IMR-90 (cell line): ENCODE measurements around the gene ITGA6. TPM values are rescaled to one million over a fixed set of nuclear protein-coding genes. Genes with fewer than 3 reads are reported as not detected.

Experiments
- ATAC-seq: fragments of 200-7000 bp; cut with Tn5 transposase; 2 replicates; pipeline ENCODE4 v1.9.1; 2020; ENCODE audit warnings: low read depth, mild to moderate bottlenecking, moderate library complexity
- BruUV-seq: library from RNA; stranded (reverse); fragments of 400-500 nt; replicated peaks from 2 replicates; lab custom pipeline; 2021; lab: Mats Ljungman, UMichigan
- CTCF ChIA-PET: fragments of 300-600 bp; formaldehyde crosslinking; extraction: SDS; loops from one replicate; lab custom pipeline; 2021; ENCODE audit warnings: antibody characterized with exemption; lab: Yijun Ruan, JAX
- POLR2A ChIA-PET: fragments of 300-600 bp; sonication (Branson Sonifier 250); formaldehyde crosslinking; loops from one replicate; lab custom pipeline; 2022; ENCODE audit warnings: antibody characterized with exemption; ENCODE audit not compliant: unreplicated experiment; lab: Charles Lee
- DNase-seq: peaks from one replicate; pipeline ENCODE4 v3.0.0; 2013
- H2AFZ ChIP-seq: replicated peaks from 2 replicates; pipeline ENCODE3; 2013; ENCODE audit warnings: low read length, mild to moderate bottlenecking; ENCODE audit not compliant: poor library complexity
- H2AK5ac ChIP-seq: 2 replicates; pipeline ENCODE4 v1.6.1; 2013; ENCODE audit warnings: low read depth, low read length, inconsistent platforms
- H2AK9ac ChIP-seq: replicated peaks from 2 replicates; pipeline ENCODE3; 2013; ENCODE audit warnings: mild to moderate bottlenecking, low read depth, low read length, moderate library complexity; ENCODE audit not compliant: poor library complexity
- H2BK120ac ChIP-seq: 2 replicates; pipeline ENCODE4 v1.6.1; 2013; ENCODE audit warnings: low read depth, low read length, inconsistent platforms
- H2BK15ac ChIP-seq: 3 replicates; pipeline ENCODE4 v1.6.1; 2013; ENCODE audit warnings: low read depth, low read length, inconsistent platforms
- H2BK20ac ChIP-seq: 2 replicates; pipeline ENCODE4 v1.6.1; 2013; ENCODE audit warnings: low read depth, mild to moderate bottlenecking, inconsistent platforms, low read length, moderate library complexity
- H2BK5ac ChIP-seq: 2 replicates; pipeline ENCODE4 v1.6.1; 2013; ENCODE audit warnings: mild to moderate bottlenecking, low read depth, low read length, inconsistent platforms; ENCODE audit not compliant: poor library complexity, severe bottlenecking
- H3K14ac ChIP-seq: replicated peaks from 2 replicates; pipeline ENCODE4 v1.6.1; 2013; ENCODE audit warnings: low read depth, low read length, inconsistent platforms
- H3K18ac ChIP-seq: 2 replicates; pipeline ENCODE4 v1.6.1; 2013; ENCODE audit warnings: low read depth, low read length, control low read depth
- H3K23ac ChIP-seq: 2 replicates; pipeline ENCODE4 v1.6.1; 2013; ENCODE audit warnings: low read depth, low read length, inconsistent platforms
- H3K27ac ChIP-seq: 2 replicates; pipeline ENCODE4 v1.5.1; 2013; ENCODE audit warnings: mild to moderate bottlenecking, control low read depth, low read length; ENCODE audit not compliant: insufficient read depth
- H3K27me3 ChIP-seq: 2 replicates; pipeline ENCODE4 v1.6.1; 2013; ENCODE audit warnings: low read length; ENCODE audit not compliant: control insufficient read depth, insufficient read depth
- H3K36me3 ChIP-seq: 2 replicates; pipeline ENCODE4 v1.6.1; 2013; ENCODE audit warnings: low read length, mixed read lengths; ENCODE audit not compliant: control insufficient read depth, insufficient read depth
- H3K4ac ChIP-seq: 2 replicates; pipeline ENCODE4 v1.6.1; 2013; ENCODE audit warnings: low read depth, low read length, inconsistent platforms
- H3K4me1 ChIP-seq: 2 replicates; pipeline ENCODE4 v1.6.1; 2013; ENCODE audit warnings: low read length, mixed read lengths; ENCODE audit not compliant: control insufficient read depth, insufficient read depth
- H3K4me2 ChIP-seq: 2 replicates; pipeline ENCODE4 v1.6.1; 2013; ENCODE audit warnings: low read depth, mild to moderate bottlenecking, control low read depth, low read length, moderate library complexity
- H3K4me3 ChIP-seq: 2 replicates; pipeline ENCODE4 v1.5.1; 2013; ENCODE audit warnings: low read depth, mild to moderate bottlenecking, control low read depth, low read length, moderate library complexity; ENCODE audit not compliant: insufficient read depth
- H3K56ac ChIP-seq: 2 replicates; pipeline ENCODE4 v1.6.1; 2013; ENCODE audit warnings: low read length, inconsistent platforms; ENCODE audit not compliant: insufficient read depth; ENCODE audit errors: extremely low read depth
- H3K79me1 ChIP-seq, 2 experiments: 2 replicates each; pipeline ENCODE4 v1.6.1; 2013; ENCODE audit warnings: low read length in 2 of 2, inconsistent platforms in 1 of 2, low read depth in 1 of 2
- H3K9ac ChIP-seq: 2 replicates; pipeline ENCODE4 v1.6.1; 2013; ENCODE audit warnings: low read depth, low read length, control low read depth
- H3K9me1 ChIP-seq: 2 replicates; pipeline ENCODE4 v1.6.1; 2013; ENCODE audit warnings: low read length, inconsistent platforms; ENCODE audit not compliant: insufficient read depth
- H3K9me3 ChIP-seq: 2 replicates; pipeline ENCODE4 v1.6.1; 2013; ENCODE audit warnings: low read length; ENCODE audit not compliant: control insufficient read depth, insufficient read depth
- H4K20me1 ChIP-seq: 2 replicates; pipeline ENCODE4 v1.6.1; 2013; ENCODE audit warnings: low read length, inconsistent platforms; ENCODE audit not compliant: insufficient read depth
- H4K5ac ChIP-seq: 2 replicates; pipeline ENCODE4 v1.6.1; 2013; ENCODE audit warnings: mild to moderate bottlenecking, low read depth, low read length, control low read depth
- H4K8ac ChIP-seq, 2 experiments: 2 replicates each; pipeline ENCODE4 v1.6.1; 2013; ENCODE audit warnings: low read depth in 2 of 2, low read length in 2 of 2, control low read depth in 1 of 2, inconsistent platforms in 1 of 2
- H4K91ac ChIP-seq: 2 replicates; pipeline ENCODE4 v1.6.1; 2013; ENCODE audit warnings: low read depth, low read length, inconsistent platforms; ENCODE audit not compliant: insufficient read depth
- BHLHE40 ChIP-seq: fragments of 150-350 bp; IDR thresholded peaks from 2 replicates; pipeline ENCODE4 v1.6.1; 2016; ENCODE audit warnings: mild to moderate bottlenecking, low read depth, low read length
- CHD1 ChIP-seq: IDR thresholded peaks from 2 replicates; pipeline ENCODE4 v1.6.1; 2012; ENCODE audit warnings: low read depth, low read length, improper control_type of control experiment
- NFE2L2 ChIP-seq: fragments of 150-350 bp; IDR thresholded peaks from 2 replicates; pipeline ENCODE4 v1.6.1; 2016; ENCODE audit warnings: low read depth, mild to moderate bottlenecking, low read length
- RAD21 ChIP-seq: IDR thresholded peaks from 2 replicates; pipeline ENCODE4 v1.6.1; 2012; ENCODE audit warnings: low read length, improper control_type of control experiment
- RCOR1 ChIP-seq: IDR thresholded peaks from 2 replicates; pipeline ENCODE4 v1.6.1; 2012; ENCODE audit warnings: mild to moderate bottlenecking, low read length, improper control_type of control experiment; ENCODE audit not compliant: insufficient replicate concordance
- WGBS, 2 experiments: methylation state at CpG; one replicate each; pipeline versions ENCODE4 v1.1.5 to v1.1.7; 2013; ENCODE audit warnings: missing lambda C conversion rate in 2 of 2; ENCODE audit not compliant: insufficient read length in 1 of 2; ENCODE audit errors: extremely low coverage in 2 of 2; 5-methylcytosine and 5-hydroxymethylcytosine counted together
- dilution Hi-C: fragments of 300-500 bp; cut with HindIII; formaldehyde crosslinking; loops from one replicate; pipeline ENCODE4 v1.14.3; 2018; ENCODE audit warnings: low sequenced_read_pairs; ENCODE audit not compliant: unreplicated experiment
- in situ Hi-C: fragments of 300-500 bp; cut with MboI; formaldehyde crosslinking; loops from 3 replicates; pipeline ENCODE4 v1.14.3; 2019; ENCODE audit warnings: low sequenced_read_pairs, inconsistent platforms, mixed read lengths
- intact Hi-C: fragments of 100-400 bp; cut with micrococcal nuclease; formaldehyde crosslinking; loops from 2 replicates; pipeline ENCODE4 v1.10.0; 2022
- polyA plus RNA-seq, 3 experiments: library from polyadenylated mRNA; depleted of rRNA; stranded (reverse); fragments of >200 nt; gene quantifications; 2 replicates each; pipeline ENCODE4 v1.2.3, GENCODE V29; 2012; ENCODE audit warnings: low replicate concordance in 1 of 3
- total RNA-seq: library from RNA; depleted of rRNA; stranded (reverse); fragments of >200 nt; gene quantifications from 2 replicates; pipeline ENCODE4 v1.2.3, GENCODE V29; 2012

ITGA6 gene
- total and polyA plus RNA-seq, 2 of the 4 experiments (the other 2 are of a cell fraction), result 12.5 to 43.9 TPM

- H2BK5ac ChIP-seq, result no peak overlapping the region
- H3K9me1 ChIP-seq, result peaks cover 5% of the 10 kb centered on the region; the same call in 1 of the 2 replicates
- CTCF ChIA-PET, result interaction anchor here (1.1 to 3.3 kb wide), 13 partner anchors 18 to 291 kb away, joined by 4 to 22 read pairs (median 7); no protein-coding TSS in a partner anchor
- H3K4me3 ChIP-seq, result no peak overlapping the region
- no peak overlapping the region for H3K56ac ChIP-seq
- ATAC-seq, result no peak
- H2BK15ac ChIP-seq, result no peak overlapping the region
- in situ Hi-C loops (loop anchor here (5.0 to 25.0 kb wide), 4 partner anchors 290 to 888 kb away; no protein-coding TSS in a partner anchor), intact Hi-C loops (loop anchor here (5.0 to 10.0 kb wide), 2 partner anchors 125 to 1488 kb away; no protein-coding TSS in a partner anchor), dilution Hi-C loops (no loop called here)
- no peak overlapping the region for H4K8ac ChIP-seq
- H2AK9ac ChIP-seq, result no peak overlapping the region
- H2BK20ac ChIP-seq, result peak overlapping the region; percentile 59; the same call in 1 of the 2 replicates
- H3K79me1 ChIP-seq, result peaks cover 22 to 44% of the 10 kb centered on the region in 2 experiments; a peak in 3 of 4 replicates
- DNase-seq, result no peak
- H3K4me2 ChIP-seq, result no peak overlapping the region
- peaks cover 6% of the 10 kb centered on the region for H3K4me1 ChIP-seq
- H3K27ac ChIP-seq, result no peak overlapping the region
- H3K18ac ChIP-seq, result no peak overlapping the region
- H3K27me3 ChIP-seq, result no peaks in the 10 kb centered on the region
- no peak overlapping the region for H4K91ac ChIP-seq
- H2BK120ac ChIP-seq, result peak overlapping the region; percentile 39; the same call in 1 of the 2 replicates
- POLR2A ChIA-PET, result no interaction called here
- H2AK5ac ChIP-seq, result peak overlapping the region; percentile 79; the same call in 1 of the 2 replicates
- H3K4ac ChIP-seq, result peak overlapping the region; percentile 30; the same call in 1 of the 2 replicates
- no peaks in the 10 kb centered on the region for H3K36me3 ChIP-seq
- WGBS, 2 experiments, result 64% methylated on average over 5 of the region's 11 CpGs; no CpG with 5 or more reads in 1 of the 2 experiments
- peak overlapping the region; percentile 75 for H2AFZ ChIP-seq
- H4K5ac ChIP-seq, result no peak overlapping the region
- 0 out of 2 replicates have a peak overlapping the region, but pooled peaks have one; percentile 53 for H3K14ac ChIP-seq
- no peak for TF ChIP-seq RCOR1
- no peak for TF ChIP-seq NFE2L2
- no peak for TF ChIP-seq CHD1
- no peak for TF ChIP-seq BHLHE40
- no peak for TF ChIP-seq RAD21
- no peak overlapping the region for H3K23ac ChIP-seq
- H3K9me3 ChIP-seq, result no peaks in the 10 kb centered on the region
- H4K20me1 ChIP-seq, result no peaks in the 10 kb centered on the region
- no TSS peak for BruUV-seq
- no peak overlapping the region for H3K9ac ChIP-seq
These were observed 35.0 kb downstream of the ITGA6 start for GRCh38 chr2:172462373-172462848.
